Measurements from ENCODE around the gene MYCN. TPM values are rescaled to one million over a fixed set of nuclear protein-coding genes. Genes with fewer than 3 reads are reported as not detected.

Gene MYCN
- polyA plus RNA-seq, 1 of the 3 experiments (the other 2 are of a cell fraction): 0.03 TPM

DNA sequence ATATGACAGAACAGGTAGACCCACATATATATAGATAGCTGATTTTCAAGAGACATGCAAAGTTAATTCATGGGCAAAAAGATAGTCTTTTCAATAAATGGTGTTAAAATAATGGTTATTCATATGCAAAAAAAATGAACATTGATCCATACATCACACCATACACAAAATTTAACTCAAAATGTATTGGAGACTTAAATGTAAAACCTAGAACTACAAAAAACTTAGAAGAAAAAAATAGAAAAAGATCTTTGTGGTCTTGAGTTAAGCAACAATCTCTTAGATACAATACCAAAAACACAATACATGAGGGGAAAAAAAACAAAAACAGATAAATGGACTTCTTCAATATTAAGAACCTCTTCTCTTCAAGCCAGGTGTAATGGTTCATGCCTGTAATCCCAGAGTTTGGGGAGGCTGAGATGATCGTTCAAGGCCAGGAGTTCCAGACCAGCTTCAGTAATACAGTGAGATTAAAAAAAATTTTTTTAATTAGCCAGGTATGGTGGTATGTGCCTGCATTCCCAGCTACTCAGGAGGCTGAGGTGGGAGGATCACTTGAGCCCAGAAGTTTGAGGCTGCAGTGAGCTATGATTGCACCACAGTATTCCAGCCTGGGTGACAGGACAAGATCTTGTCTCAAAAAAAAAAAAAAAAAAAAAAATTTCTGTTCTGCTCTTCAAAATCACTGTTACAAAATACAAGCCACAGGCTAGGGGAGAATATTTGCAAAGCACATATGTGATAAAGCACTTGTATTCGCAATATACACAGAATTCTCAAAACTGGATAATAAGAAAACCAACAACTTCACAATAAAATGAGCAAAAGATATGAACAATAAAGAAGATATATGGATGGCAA lies 32.7 kb upstream of the MYCN start:
- Histone ChIP-seq H3K9me2 (no peaks in the 10 kb centered on the region), H3K9me3 (no peaks in the 10 kb centered on the region; the same call in 1 of the 2 replicates), H3K9ac (no peak overlapping the region), H2AFZ (ENCODE audit: low read depth) (no peak overlapping the region), H3K36me3 (replicated peaks in 1 of 2; ENCODE audit: control insufficient read depth in 1 of 2, insufficient read depth in 2 of 2, low read length in 1 of 2) (no peaks in the 10 kb centered on the region), H3K27ac (ENCODE audit: low read depth in 2 of 2, low read length in 1 of 2) (no peak overlapping the region), H3K4me3 (ENCODE audit: low read depth in 2 of 2, low read length in 1 of 2) (no peak overlapping the region), H3K27me3 (ENCODE audit: insufficient read depth) (no peaks in the 10 kb centered on the region), H3K79me2 (ENCODE audit: insufficient read depth) (no peaks in the 10 kb centered on the region), H3F3A (replicated peaks; ENCODE audit: insufficient read depth) (no peaks in the 10 kb centered on the region), H3K4me2 (no peak overlapping the region), H4K20me1 (ENCODE audit: insufficient read depth) (no peaks in the 10 kb centered on the region), H3K4me1 (ENCODE audit: control insufficient read depth in 1 of 2, insufficient read depth in 2 of 2, low read depth in 1 of 2, low read length in 1 of 2) (peaks cover 0 to 2% of the 10 kb centered on the region in 2 experiments; a peak in 1 of 4 replicates)
- CTCF ChIA-PET: interaction anchor here (1.0 to 1.8 kb wide), 3 partner anchors 11 to 32 kb away, joined by 3 to 7 read pairs (median 4); partner anchors contain the start of gene MYCN
- no peak for DNase-seq
- POLR2A ChIA-PET: no interaction called here
- TF ChIP-seq NFIC (IDR thresholded peaks at IDR 0.05; ENCODE audit: borderline replicate concordance) (no peak), RAD21 (IDR thresholded peaks at IDR 0.05; ENCODE audit: low read length) (no peak)
- WGBS (ENCODE audit: low lambda C conversion rate): 44% methylated on average over 2 of the region's 2 CpGs

DNA sequence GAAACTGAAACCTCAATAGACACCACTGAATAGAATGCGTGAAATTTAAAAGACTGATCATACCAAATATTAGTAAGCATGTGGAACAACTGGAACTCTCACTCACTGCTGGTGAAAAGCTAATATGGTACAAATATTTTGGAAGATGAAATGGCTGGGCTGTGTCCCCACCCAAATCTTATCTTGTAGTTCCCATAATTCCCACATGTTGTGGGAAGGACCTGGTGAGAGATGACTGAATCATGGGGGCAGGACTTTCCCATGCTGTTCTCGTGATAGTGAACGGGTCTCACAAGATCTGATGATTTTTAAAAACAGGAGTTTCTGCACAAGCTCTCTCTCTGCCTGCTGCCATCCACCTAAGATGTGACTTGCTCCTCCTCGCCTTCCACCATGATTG lies 32.0 kb upstream of the MYCN start:
- Histone ChIP-seq H3K9me3 (no peaks in the 10 kb centered on the region; the same call in 1 of the 2 replicates), H3K27me3 (ENCODE audit: insufficient read depth) (no peaks in the 10 kb centered on the region), H3K4me1 (ENCODE audit: control insufficient read depth in 1 of 2, insufficient read depth in 2 of 2, low read depth in 1 of 2, low read length in 1 of 2) (peaks cover 0 to 2% of the 10 kb centered on the region in 2 experiments; a peak in 1 of 4 replicates), H3K4me3 (ENCODE audit: low read depth in 2 of 2, low read length in 1 of 2) (no peak overlapping the region), H2AFZ (ENCODE audit: low read depth) (no peak overlapping the region), H3K4me2 (no peak overlapping the region), H3K36me3 (replicated peaks in 1 of 2; ENCODE audit: control insufficient read depth in 1 of 2, insufficient read depth in 2 of 2, low read length in 1 of 2) (no peaks in the 10 kb centered on the region), H3K79me2 (ENCODE audit: insufficient read depth) (no peaks in the 10 kb centered on the region), H3K9me2 (no peaks in the 10 kb centered on the region), H3K9ac (no peak overlapping the region), H4K20me1 (ENCODE audit: insufficient read depth) (no peaks in the 10 kb centered on the region), H3K27ac (ENCODE audit: low read depth in 2 of 2, low read length in 1 of 2) (no peak overlapping the region), H3F3A (replicated peaks; ENCODE audit: insufficient read depth) (no peaks in the 10 kb centered on the region)
- TF ChIP-seq CHD2 (IDR thresholded peaks at IDR 0.05; ENCODE audit: low read length, partially characterized antibody): no peak
- no peak for TF ChIP-seq POLR2AphosphoS5 (IDR thresholded peaks at IDR 0.05; ENCODE audit: low read depth, low read length)
- TF ChIP-seq TEAD4 (IDR thresholded peaks at IDR 0.05; ENCODE audit: borderline replicate concordance, insufficient read depth): no peak
- TF ChIP-seq NRF1 (IDR thresholded peaks at IDR 0.05; ENCODE audit: low read depth, low read length): no peak
- no peak for TF ChIP-seq CTCF (IDR thresholded peaks at IDR 0.05)
- TF ChIP-seq RAD21 (IDR thresholded peaks at IDR 0.05; ENCODE audit: low read length): no peak
- no peak for TF ChIP-seq YY1 (IDR thresholded peaks at IDR 0.05; ENCODE audit: low read depth)
- no peak for TF ChIP-seq IRF3 (IDR thresholded peaks at IDR 0.05; ENCODE audit: low read depth, low read length)
- TF ChIP-seq SIN3A (IDR thresholded peaks at IDR 0.05; ENCODE audit: borderline replicate concordance, low read depth, low read length): no peak
- TF ChIP-seq NFIC (IDR thresholded peaks at IDR 0.05; ENCODE audit: borderline replicate concordance): no peak
- no peak for TF ChIP-seq RCOR1 (IDR thresholded peaks at IDR 0.05; ENCODE audit: low read length)
- TF ChIP-seq, protein P1, sequence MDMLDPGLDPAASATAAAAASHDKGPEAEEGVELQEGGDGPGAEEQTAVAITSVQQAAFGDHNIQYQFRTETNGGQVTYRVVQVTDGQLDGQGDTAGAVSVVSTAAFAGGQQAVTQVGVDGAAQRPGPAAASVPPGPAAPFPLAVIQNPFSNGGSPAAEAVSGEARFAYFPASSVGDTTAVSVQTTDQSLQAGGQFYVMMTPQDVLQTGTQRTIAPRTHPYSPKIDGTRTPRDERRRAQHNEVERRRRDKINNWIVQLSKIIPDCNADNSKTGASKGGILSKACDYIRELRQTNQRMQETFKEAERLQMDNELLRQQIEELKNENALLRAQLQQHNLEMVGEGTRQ (IDR thresholded peaks at IDR 0.05; ENCODE audit: borderline replicate concordance, low read depth, low read length): no peak
- ChIA-PET POLR2A (interaction anchor here (0.6 kb wide), 1 partner anchor 1471 kb away, joined by 3 read pairs; no protein-coding TSS in a partner anchor), CTCF (interaction anchor here (1.8 kb wide), 1 partner anchor 31 kb away, joined by 7 read pairs; the partner anchor contains the start of gene MYCN)
- 52% methylated on average over 4 of the region's 4 CpGs for WGBS (ENCODE audit: low lambda C conversion rate)
- no peak for DNase-seq
